SU-DHL-6 (cell line): ENCODE results near the gene IL6ST.

ENCODE experiments used
- H2AFZ ChIP-seq: fragments of 200-600 bp; sonication (generic); 2 replicates; pipeline ENCODE4 v1.6.1; 2014; ENCODE audit warnings: low read depth, mild to moderate bottlenecking, moderate library complexity, mixed read lengths, antibody characterized with exemption, low read length; ENCODE audit not compliant: severe bottlenecking
- H3F3A ChIP-seq: fragments of 200-600 bp; shearing (Covaris generic); 2 replicates; pipeline ENCODE4 v1.6.0; 2016; ENCODE audit warnings: antibody characterized with exemption, mild to moderate bottlenecking; ENCODE audit not compliant: insufficient read depth
- H3K27ac ChIP-seq: fragments of 200-600 bp; sonication (generic); 2 replicates; pipeline ENCODE4 v1.5.1; 2016; ENCODE audit warnings: low read depth, mild to moderate bottlenecking, low read length, moderate library complexity, mixed read lengths
- H3K27me3 ChIP-seq: fragments of 200-600 bp; sonication (generic), shearing (Covaris generic); 2 replicates; pipeline ENCODE4 v1.6.0; 2014; ENCODE audit warnings: mild to moderate bottlenecking, low read length
- H3K36me3 ChIP-seq: fragments of 200-600 bp; sonication (generic); 2 replicates; pipeline ENCODE4 v1.6.1; 2014; ENCODE audit warnings: mild to moderate bottlenecking, low read length, mixed read lengths
- H3K4me2 ChIP-seq: fragments of 300-600, 200-600 bp; shearing (Covaris generic), sonication (generic); 2 replicates; pipeline ENCODE4 v1.6.0; 2014; ENCODE audit warnings: low read length, low read depth, mild to moderate bottlenecking; ENCODE audit not compliant: poor library complexity, severe bottlenecking
- H3K4me3 ChIP-seq: fragments of 200-600 bp; sonication (generic); 2 replicates; pipeline ENCODE4 v1.5.1; 2014; ENCODE audit warnings: antibody characterized with exemption, low read length, mild to moderate bottlenecking, mixed read lengths; ENCODE audit not compliant: insufficient read depth, poor library complexity, severe bottlenecking
- H3K79me2 ChIP-seq: fragments of 200-600 bp; sonication (generic); 2 replicates; pipeline ENCODE4 v1.6.1; 2014; ENCODE audit warnings: mild to moderate bottlenecking, low read length, moderate library complexity; ENCODE audit not compliant: insufficient read depth
- H3K9ac ChIP-seq: fragments of 200-600 bp; sonication (generic); 2 replicates; pipeline ENCODE4 v1.7.0; 2014; ENCODE audit warnings: mild to moderate bottlenecking, low read length
- H3K9me2 ChIP-seq: fragments of 200-600 bp; sonication (generic); replicated peaks from 2 replicates; pipeline ENCODE4 v1.6.1; 2014; ENCODE audit warnings: low read length; ENCODE audit not compliant: insufficient read depth
- H3K9me3 ChIP-seq: fragments of 200-600 bp; sonication (generic); 2 replicates; pipeline ENCODE4 v1.6.1; 2014; ENCODE audit warnings: low read length, mixed read lengths; ENCODE audit not compliant: insufficient read depth
- H4K20me1 ChIP-seq: fragments of 200-600 bp; sonication (generic); 2 replicates; pipeline ENCODE4 v1.6.1; 2014; ENCODE audit warnings: low read depth, mild to moderate bottlenecking, antibody characterized with exemption, low read length, moderate library complexity, mixed read lengths
- CTCF ChIP-seq: fragments of 200-600 bp; sonication (generic); IDR thresholded peaks from one replicate; pipeline ENCODE4 v1.5.1; 2017; ENCODE audit warnings: antibody characterized with exemption, mild to moderate bottlenecking, low read length, moderate library complexity; ENCODE audit not compliant: insufficient read depth, poor library complexity, severe bottlenecking
- EZH2phosphoT487 ChIP-seq: fragments of 200-600 bp; sonication (generic), shearing (Covaris generic); conservative IDR thresholded peaks from 2 replicates; pipeline ENCODE4 v1.6.1; 2018; ENCODE audit warnings: mild to moderate bottlenecking, antibody characterized with exemption, low read length, moderate library complexity, mixed read lengths

The IL6ST gene

GRCh38 chr5:55914971-55915370 is 79.8 kb downstream of the IL6ST start:
- no peaks in the 10 kb centered on the region for H3K9me3 ChIP-seq
- H2AFZ ChIP-seq: no peak overlapping the region
- no peaks in the 10 kb centered on the region for H3F3A ChIP-seq
- no peak overlapping the region for H3K4me2 ChIP-seq
- H3K4me3 ChIP-seq: no peak overlapping the region
- H3K36me3 ChIP-seq: no peaks in the 10 kb centered on the region
- H4K20me1 ChIP-seq: no peaks in the 10 kb centered on the region
- no peaks in the 10 kb centered on the region for H3K79me2 ChIP-seq
- H3K9me2 ChIP-seq: no peaks in the 10 kb centered on the region
- 0 out of 2 replicates have a peak, but pooled peaks cover 2% of the 10 kb centered on the region for H3K27me3 ChIP-seq
- TF ChIP-seq EZH2phosphoT487 (no peak), CTCF (no peak)
- H3K27ac ChIP-seq: no peak overlapping the region
- no peak overlapping the region for H3K9ac ChIP-seq

- Histone ChIP-seq H3K9ac (no peak overlapping the region), H3K79me2 (no peaks in the 10 kb centered on the region), H3K9me2 (no peaks in the 10 kb centered on the region), H3K9me3 (no peaks in the 10 kb centered on the region), H3K27ac (no peak overlapping the region), H3F3A (no peaks in the 10 kb centered on the region), H2AFZ (no peak overlapping the region), H3K36me3 (no peaks in the 10 kb centered on the region), H3K27me3 (0 out of 2 replicates have a peak, but pooled peaks cover 2% of the 10 kb centered on the region), H4K20me1 (no peaks in the 10 kb centered on the region), H3K4me2 (no peak overlapping the region), H3K4me3 (no peak overlapping the region)
- TF ChIP-seq EZH2phosphoT487 (no peak), CTCF (no peak)
Measured at GRCh38 chr5:55913466-55914413, 81.0 kb downstream of the IL6ST start.

- H3K9me2 ChIP-seq: no peaks in the 10 kb centered on the region
- H3K27me3 ChIP-seq: 0 out of 2 replicates have a peak, but pooled peaks cover 2% of the 10 kb centered on the region
- no peak overlapping the region for H2AFZ ChIP-seq
- no peak overlapping the region for H3K4me2 ChIP-seq
- no peaks in the 10 kb centered on the region for H3K79me2 ChIP-seq
- no peaks in the 10 kb centered on the region for H4K20me1 ChIP-seq
- no peak overlapping the region for H3K27ac ChIP-seq
- H3K4me3 ChIP-seq: no peak overlapping the region
- no peak overlapping the region for H3K9ac ChIP-seq
- no peaks in the 10 kb centered on the region for H3F3A ChIP-seq
- no peak for TF ChIP-seq CTCF
- TF ChIP-seq EZH2phosphoT487: no peak
- no peaks in the 10 kb centered on the region for H3K36me3 ChIP-seq
- no peaks in the 10 kb centered on the region for H3K9me3 ChIP-seq
Measured at GRCh38 chr5:55911784-55912653, 82.7 kb downstream of the IL6ST start.
